ENCODE measurements around the gene SUSD1. TPM values are rescaled to one million over a fixed set of nuclear protein-coding genes. Genes with fewer than 3 reads are reported as not detected.

The SUSD1 gene
- total and polyA plus RNA-seq, 4 donors, result 1.2 to 19.0 (median 3.2) TPM

DNA sequence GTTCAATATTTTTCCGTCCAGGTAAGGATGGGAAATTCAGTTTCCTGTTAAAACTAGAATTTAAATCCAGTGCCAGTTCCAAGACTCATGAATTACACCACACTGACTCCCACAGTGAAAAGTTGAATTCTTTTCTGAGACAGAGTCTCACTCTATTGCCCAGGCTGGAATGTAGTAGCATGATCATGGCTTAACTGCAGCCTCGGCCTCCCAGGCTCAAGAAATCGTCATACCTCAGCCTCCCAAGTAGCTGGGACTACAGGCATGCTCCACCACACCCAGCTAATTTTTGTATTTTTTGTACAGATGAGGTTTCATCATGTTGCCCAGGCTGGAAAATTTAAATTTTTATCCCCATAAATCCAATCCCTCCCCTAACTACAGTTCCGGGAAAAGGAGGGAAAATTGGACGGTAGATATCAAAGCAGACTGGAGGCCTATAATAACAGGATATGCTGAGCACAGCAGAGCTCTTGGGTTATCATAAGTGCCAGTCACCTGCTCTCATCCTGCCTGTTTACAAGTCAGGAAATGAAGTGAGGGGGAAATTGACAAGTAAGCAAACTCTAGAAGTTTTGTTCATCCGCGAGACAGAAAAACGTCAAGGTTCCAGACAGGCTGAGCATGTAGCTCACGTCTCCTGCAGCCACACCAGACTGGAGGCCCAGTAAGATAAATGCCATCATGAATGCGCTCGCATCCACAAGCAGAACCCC is 172.8 kb downstream of the SUSD1 start:
- WGBS, result 82% methylated on average over 11 of the region's 11 CpGs
- H3K27ac ChIP-seq (ENCODE audit: low read depth in 1 of 2, low read length in 2 of 2), result peak overlapping the region in 1 of 2 donors; percentile 6
- TF ChIP-seq NR2F2 (IDR thresholded peaks at IDR 0.05), result peak; percentile 32
- TF ChIP-seq FOXA1 (IDR thresholded peaks at IDR 0.05), result no peak
- no peak for TF ChIP-seq GABPA (IDR thresholded peaks at IDR 0.05 in 1 of 2, conservative IDR thresholded peaks at IDR 0.05 in 1 of 2)
- TF ChIP-seq, protein P1, sequence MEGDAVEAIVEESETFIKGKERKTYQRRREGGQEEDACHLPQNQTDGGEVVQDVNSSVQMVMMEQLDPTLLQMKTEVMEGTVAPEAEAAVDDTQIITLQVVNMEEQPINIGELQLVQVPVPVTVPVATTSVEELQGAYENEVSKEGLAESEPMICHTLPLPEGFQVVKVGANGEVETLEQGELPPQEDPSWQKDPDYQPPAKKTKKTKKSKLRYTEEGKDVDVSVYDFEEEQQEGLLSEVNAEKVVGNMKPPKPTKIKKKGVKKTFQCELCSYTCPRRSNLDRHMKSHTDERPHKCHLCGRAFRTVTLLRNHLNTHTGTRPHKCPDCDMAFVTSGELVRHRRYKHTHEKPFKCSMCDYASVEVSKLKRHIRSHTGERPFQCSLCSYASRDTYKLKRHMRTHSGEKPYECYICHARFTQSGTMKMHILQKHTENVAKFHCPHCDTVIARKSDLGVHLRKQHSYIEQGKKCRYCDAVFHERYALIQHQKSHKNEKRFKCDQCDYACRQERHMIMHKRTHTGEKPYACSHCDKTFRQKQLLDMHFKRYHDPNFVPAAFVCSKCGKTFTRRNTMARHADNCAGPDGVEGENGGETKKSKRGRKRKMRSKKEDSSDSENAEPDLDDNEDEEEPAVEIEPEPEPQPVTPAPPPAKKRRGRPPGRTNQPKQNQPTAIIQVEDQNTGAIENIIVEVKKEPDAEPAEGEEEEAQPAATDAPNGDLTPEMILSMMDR (IDR thresholded peaks at IDR 0.05; ENCODE audit: low read depth, low read length, missing input control), result no peak
- TF ChIP-seq, protein P2, sequence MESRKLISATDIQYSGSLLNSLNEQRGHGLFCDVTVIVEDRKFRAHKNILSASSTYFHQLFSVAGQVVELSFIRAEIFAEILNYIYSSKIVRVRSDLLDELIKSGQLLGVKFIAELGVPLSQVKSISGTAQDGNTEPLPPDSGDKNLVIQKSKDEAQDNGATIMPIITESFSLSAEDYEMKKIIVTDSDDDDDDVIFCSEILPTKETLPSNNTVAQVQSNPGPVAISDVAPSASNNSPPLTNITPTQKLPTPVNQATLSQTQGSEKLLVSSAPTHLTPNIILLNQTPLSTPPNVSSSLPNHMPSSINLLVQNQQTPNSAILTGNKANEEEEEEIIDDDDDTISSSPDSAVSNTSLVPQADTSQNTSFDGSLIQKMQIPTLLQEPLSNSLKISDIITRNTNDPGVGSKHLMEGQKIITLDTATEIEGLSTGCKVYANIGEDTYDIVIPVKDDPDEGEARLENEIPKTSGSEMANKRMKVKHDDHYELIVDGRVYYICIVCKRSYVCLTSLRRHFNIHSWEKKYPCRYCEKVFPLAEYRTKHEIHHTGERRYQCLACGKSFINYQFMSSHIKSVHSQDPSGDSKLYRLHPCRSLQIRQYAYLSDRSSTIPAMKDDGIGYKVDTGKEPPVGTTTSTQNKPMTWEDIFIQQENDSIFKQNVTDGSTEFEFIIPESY (IDR thresholded peaks at IDR 0.05), result no peak
- H3K4me3 ChIP-seq (ENCODE audit: low read depth in 1 of 3, low read length in 3 of 3), result no peak overlapping the region
- no peak overlapping the region for H3K9ac ChIP-seq (ENCODE audit: low read depth in 1 of 2, low read length in 2 of 2)
- no peaks in the 10 kb centered on the region for H3K4me1 ChIP-seq (ENCODE audit: control insufficient read depth in 4 of 4, insufficient read depth in 4 of 4, low read length in 3 of 4)
- H3K9me3 ChIP-seq (ENCODE audit: control insufficient read depth in 4 of 4, low read length in 3 of 4), result no peaks in the 10 kb centered on the region
- H3K27me3 ChIP-seq (ENCODE audit: control insufficient read depth in 4 of 4, insufficient read depth in 4 of 4, low read length in 3 of 4), result no peaks in the 10 kb centered on the region
- no peak for DNase-seq (ENCODE audit: low spot score)
- H3K36me3 ChIP-seq (ENCODE audit: control insufficient read depth in 4 of 4, insufficient read depth in 3 of 4, low read depth in 1 of 4, low read length in 3 of 4), result no peaks in the 10 kb centered on the region

DNA sequence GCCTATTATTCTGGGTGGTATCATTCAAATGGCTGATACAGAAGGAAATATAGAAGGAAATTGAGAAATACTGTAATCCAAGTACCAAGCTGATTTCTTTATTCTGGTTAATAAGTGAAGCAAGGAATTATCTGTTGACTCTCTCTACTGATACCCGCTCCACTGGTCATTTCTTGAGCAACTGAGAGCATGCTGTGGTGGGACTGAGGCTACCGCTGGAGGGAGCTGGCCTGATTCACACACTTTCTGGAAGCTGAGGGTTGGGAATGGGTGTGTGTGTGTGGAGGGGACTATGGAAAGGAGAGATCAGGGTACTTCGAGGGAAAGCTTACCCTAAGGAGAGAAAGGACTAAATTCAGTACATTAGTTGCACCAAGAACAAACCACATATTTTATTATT is 174.4 kb downstream of the SUSD1 start:
- 88% methylated on average over 3 of the region's 3 CpGs for WGBS
- H3K4me3 ChIP-seq (ENCODE audit: low read depth in 1 of 3, low read length in 3 of 3), result no peak overlapping the region
- no peaks in the 10 kb centered on the region for H3K36me3 ChIP-seq (ENCODE audit: control insufficient read depth in 4 of 4, insufficient read depth in 3 of 4, low read depth in 1 of 4, low read length in 3 of 4)

More for the DNA sequence above, 174.4 kb downstream of the SUSD1 start:
- TF ChIP-seq EGR1 (IDR thresholded peaks at IDR 0.05; ENCODE audit: low read depth in 2 of 2), result no peak
- TF ChIP-seq RAD21 (IDR thresholded peaks at IDR 0.05), result no peak
- TF ChIP-seq FOXA2 (IDR thresholded peaks at IDR 0.05), result no peak
- TF ChIP-seq HNF4G (IDR thresholded peaks at IDR 0.05), result no peak
- TF ChIP-seq FOXA1 (IDR thresholded peaks at IDR 0.05), result no peak
- no peak for TF ChIP-seq SP1 (IDR thresholded peaks at IDR 0.05)
- no peak for TF ChIP-seq HNF4A (conservative IDR thresholded peaks at IDR 0.05)
- TF ChIP-seq, protein P2 (IDR thresholded peaks at IDR 0.05), result no peak
- no peak for TF ChIP-seq JUND (IDR thresholded peaks at IDR 0.05)
- no peak for TF ChIP-seq NR2F2 (IDR thresholded peaks at IDR 0.05)
- TF ChIP-seq, protein P3, sequence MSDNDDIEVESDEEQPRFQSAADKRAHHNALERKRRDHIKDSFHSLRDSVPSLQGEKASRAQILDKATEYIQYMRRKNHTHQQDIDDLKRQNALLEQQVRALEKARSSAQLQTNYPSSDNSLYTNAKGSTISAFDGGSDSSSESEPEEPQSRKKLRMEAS (IDR thresholded peaks at IDR 0.05), result no peak
- Histone ChIP-seq H3K9ac (ENCODE audit: low read depth in 1 of 2, low read length in 2 of 2) (no peak overlapping the region), H3K4me1 (ENCODE audit: control insufficient read depth in 4 of 4, insufficient read depth in 4 of 4, low read length in 3 of 4) (no peaks in the 10 kb centered on the region), H3K9me3 (ENCODE audit: control insufficient read depth in 4 of 4, low read length in 3 of 4) (no peaks in the 10 kb centered on the region), H3K27me3 (ENCODE audit: control insufficient read depth in 4 of 4, insufficient read depth in 4 of 4, low read length in 3 of 4) (no peaks in the 10 kb centered on the region), H3K27ac (ENCODE audit: low read depth in 1 of 2, low read length in 2 of 2) (no peak overlapping the region)
- no peak for DNase-seq (ENCODE audit: low spot score)

Measured in liver (tissue), 9 donors.